Measurements from ENCODE around the gene UNCX. TPM values are rescaled to one million over a fixed set of nuclear protein-coding genes. Genes with fewer than 3 reads are reported as not detected.

The UNCX gene
- total RNA-seq, 1 experiment from 2014 or later = not detected

- Mint-ChIP-seq H3K9me3 (ENCODE audit: low read depth, unreplicated experiment) (no peaks in the 10 kb centered on the region), H3K27ac (ENCODE audit: unreplicated experiment) (no peak overlapping the region), H3K4me3 (ENCODE audit: low read depth, unreplicated experiment) (no peak overlapping the region), H3K36me3 (ENCODE audit: insufficient read depth, unreplicated experiment) (no peaks in the 10 kb centered on the region), H3K4me1 (ENCODE audit: low read depth, unreplicated experiment) (no peaks in the 10 kb centered on the region), H3K27me3 (ENCODE audit: unreplicated experiment) (peaks cover 87% of the 10 kb centered on the region)
- TF ChIP-seq, protein P1, sequence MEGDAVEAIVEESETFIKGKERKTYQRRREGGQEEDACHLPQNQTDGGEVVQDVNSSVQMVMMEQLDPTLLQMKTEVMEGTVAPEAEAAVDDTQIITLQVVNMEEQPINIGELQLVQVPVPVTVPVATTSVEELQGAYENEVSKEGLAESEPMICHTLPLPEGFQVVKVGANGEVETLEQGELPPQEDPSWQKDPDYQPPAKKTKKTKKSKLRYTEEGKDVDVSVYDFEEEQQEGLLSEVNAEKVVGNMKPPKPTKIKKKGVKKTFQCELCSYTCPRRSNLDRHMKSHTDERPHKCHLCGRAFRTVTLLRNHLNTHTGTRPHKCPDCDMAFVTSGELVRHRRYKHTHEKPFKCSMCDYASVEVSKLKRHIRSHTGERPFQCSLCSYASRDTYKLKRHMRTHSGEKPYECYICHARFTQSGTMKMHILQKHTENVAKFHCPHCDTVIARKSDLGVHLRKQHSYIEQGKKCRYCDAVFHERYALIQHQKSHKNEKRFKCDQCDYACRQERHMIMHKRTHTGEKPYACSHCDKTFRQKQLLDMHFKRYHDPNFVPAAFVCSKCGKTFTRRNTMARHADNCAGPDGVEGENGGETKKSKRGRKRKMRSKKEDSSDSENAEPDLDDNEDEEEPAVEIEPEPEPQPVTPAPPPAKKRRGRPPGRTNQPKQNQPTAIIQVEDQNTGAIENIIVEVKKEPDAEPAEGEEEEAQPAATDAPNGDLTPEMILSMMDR (IDR thresholded peaks at IDR 0.05; ENCODE audit: unreplicated experiment) = no peak
- DNase-seq = no peak
- CTCF ChIA-PET = no interaction called here
- BruUV-seq (replicated peaks) = no TSS peak
- intact Hi-C loops (cut with micrococcal nuclease; ENCODE audit: unreplicated experiment) = no loop called here
Measured at GRCh38 chr7:1231214-1232102, 1.2 kb upstream of the UNCX start.

GRCh38 chr7:1232103-1232466, 587 bp upstream of the UNCX start:
- no peak for DNase-seq
- intact Hi-C loops (cut with micrococcal nuclease; ENCODE audit: unreplicated experiment) = no loop called here
- no peak overlapping the region for H3K27ac Mint-ChIP-seq (ENCODE audit: unreplicated experiment)
- CTCF ChIA-PET = no interaction called here
- H3K4me1 Mint-ChIP-seq (ENCODE audit: low read depth, unreplicated experiment) = no peaks in the 10 kb centered on the region
- peaks cover 87% of the 10 kb centered on the region for H3K27me3 Mint-ChIP-seq (ENCODE audit: unreplicated experiment)
- no peak overlapping the region for H3K4me3 Mint-ChIP-seq (ENCODE audit: low read depth, unreplicated experiment)
- TF ChIP-seq, protein P1 (IDR thresholded peaks at IDR 0.05; ENCODE audit: unreplicated experiment) = no peak
- no TSS peak for BruUV-seq (replicated peaks)
- no peaks in the 10 kb centered on the region for H3K36me3 Mint-ChIP-seq (ENCODE audit: insufficient read depth, unreplicated experiment)
- no peaks in the 10 kb centered on the region for H3K9me3 Mint-ChIP-seq (ENCODE audit: low read depth, unreplicated experiment)

- Mint-ChIP-seq H3K4me3 (ENCODE audit: low read depth, unreplicated experiment) (no peak overlapping the region), H3K4me1 (ENCODE audit: low read depth, unreplicated experiment) (no peaks in the 10 kb centered on the region), H3K27me3 (ENCODE audit: unreplicated experiment) (peaks cover 87% of the 10 kb centered on the region), H3K9me3 (ENCODE audit: low read depth, unreplicated experiment) (no peaks in the 10 kb centered on the region), H3K27ac (ENCODE audit: unreplicated experiment) (no peak overlapping the region), H3K36me3 (ENCODE audit: insufficient read depth, unreplicated experiment) (no peaks in the 10 kb centered on the region)
- TF ChIP-seq, protein P1 (IDR thresholded peaks at IDR 0.05; ENCODE audit: unreplicated experiment) = no peak
- no TSS peak for BruUV-seq (replicated peaks)
- CTCF ChIA-PET = interaction anchor here (0.7 to 1.3 kb wide), 2 partner anchors 12 to 556 kb away, joined by 4 to 5 read pairs; no protein-coding TSS in a partner anchor
- intact Hi-C loops (cut with micrococcal nuclease; ENCODE audit: unreplicated experiment) = no loop called here
- DNase-seq = no peak
Measured at GRCh38 chr7:1233333-1234048, 819 bp downstream of the UNCX start.

DNA sequence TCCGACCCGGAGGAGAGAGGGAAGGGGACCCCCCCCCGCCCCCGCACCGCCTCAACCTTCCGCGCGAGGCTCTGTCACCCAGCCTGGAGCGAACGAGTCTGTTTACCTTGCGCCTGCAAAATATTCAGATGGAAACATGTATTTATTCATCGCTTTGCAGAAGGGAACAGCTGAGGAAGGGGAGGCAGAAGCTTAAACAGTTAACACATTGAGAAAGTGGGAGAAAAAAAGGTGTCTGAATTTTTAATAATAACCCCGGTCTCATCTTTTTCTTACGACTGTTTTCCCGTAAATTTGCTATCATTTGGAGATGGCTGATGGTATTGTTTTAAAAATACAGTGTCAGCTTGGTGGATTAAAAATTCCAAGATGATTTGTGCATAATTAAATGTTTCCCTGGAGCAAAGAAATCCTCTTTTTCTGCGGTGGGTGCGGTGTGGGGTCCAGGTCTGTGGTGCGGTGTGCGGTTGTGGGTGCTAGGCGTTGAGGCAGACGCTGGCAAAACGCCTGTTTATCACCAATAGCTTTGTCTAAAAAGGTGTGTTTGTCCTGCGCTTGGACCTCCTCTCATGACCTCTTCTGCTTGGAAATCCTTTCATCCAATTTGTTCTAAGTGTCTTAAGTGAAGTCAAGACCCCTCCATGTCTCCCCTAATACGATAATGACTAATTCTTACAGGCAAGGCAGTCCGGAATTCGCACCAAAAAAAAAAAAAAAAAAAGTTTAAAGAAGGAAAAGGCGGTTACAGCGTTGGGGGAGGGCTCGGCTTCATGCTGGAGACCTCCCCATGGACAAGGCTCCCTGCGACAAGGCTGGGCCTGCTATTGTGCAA, 1.6 kb downstream of the UNCX start:
- CTCF ChIA-PET = interaction anchor here (0.7 to 1.3 kb wide), 2 partner anchors 12 to 557 kb away, joined by 4 to 5 read pairs; no protein-coding TSS in a partner anchor

More for the DNA sequence above, 1.6 kb downstream of the UNCX start:
- peaks cover 87% of the 10 kb centered on the region for H3K27me3 Mint-ChIP-seq (ENCODE audit: unreplicated experiment)
- no peak overlapping the region for H3K4me3 Mint-ChIP-seq (ENCODE audit: low read depth, unreplicated experiment)
- H3K4me1 Mint-ChIP-seq (ENCODE audit: low read depth, unreplicated experiment) = no peaks in the 10 kb centered on the region
- H3K27ac Mint-ChIP-seq (ENCODE audit: unreplicated experiment) = no peak overlapping the region
- H3K36me3 Mint-ChIP-seq (ENCODE audit: insufficient read depth, unreplicated experiment) = no peaks in the 10 kb centered on the region
- BruUV-seq (replicated peaks) = no TSS peak
- intact Hi-C loops (cut with micrococcal nuclease; ENCODE audit: unreplicated experiment) = no loop called here
- DNase-seq = no peak
- no peaks in the 10 kb centered on the region for H3K9me3 Mint-ChIP-seq (ENCODE audit: low read depth, unreplicated experiment)
- TF ChIP-seq, protein P1 (IDR thresholded peaks at IDR 0.05; ENCODE audit: unreplicated experiment) = no peak
